Thoracic aorta (tissue), 2 donors: Measurements from ENCODE around the gene RNFT2. TPM values are rescaled to one million over a fixed set of nuclear protein-coding genes. Genes with fewer than 3 reads are reported as not detected.

ENCODE experiments used
- ATAC-seq: fragments of 150-250 bp; one replicate; pipeline ENCODE4 v1.8.0; 2017; ENCODE audit warnings: low read depth; ENCODE audit not compliant: insufficient number of reproducible peaks, low FRiP score
- DNase-seq: peaks from one replicate; pipeline ENCODE4 v3.0.0-alpha.2; 2020; ENCODE audit warnings: low spot score
- H3K27ac ChIP-seq, 2 donors: fragments of 200-600 bp; sonication (generic); 1 replicate in 1 of 2; 2 replicates in 1 of 2; pipeline ENCODE4 v1.5.1; 2016; ENCODE audit warnings: mild to moderate bottlenecking in 2 of 2, moderate library complexity in 2 of 2
- H3K27me3 ChIP-seq: fragments of 200-600 bp; sonication (generic); replicated peaks from 2 replicates; pipeline ENCODE4 v1.6.0; 2016; ENCODE audit warnings: mild to moderate bottlenecking; ENCODE audit not compliant: insufficient read depth
- H3K36me3 ChIP-seq: fragments of 200-600 bp; sonication (generic); one replicate; pipeline ENCODE4 v1.5.1; 2016
- H3K4me1 ChIP-seq, 2 donors: fragments of 200-600 bp; sonication (generic); 1 replicate in 1 of 2; 2 replicates in 1 of 2; pipeline versions ENCODE4 v1.5.1 to v1.6.0; 2016; ENCODE audit warnings: low read depth in 2 of 2, mild to moderate bottlenecking in 1 of 2; ENCODE audit not compliant: control insufficient read depth in 1 of 2
- H3K4me3 ChIP-seq: fragments of 200-600 bp; sonication (generic); 2 replicates; pipeline ENCODE4 v1.5.1; 2016; ENCODE audit warnings: mild to moderate bottlenecking
- H3K9me3 ChIP-seq: fragments of 200-600 bp; sonication (generic); 2 replicates; pipeline ENCODE4 v1.5.1; 2016
- CTCF ChIP-seq: fragments of 200-600 bp; sonication (generic); IDR thresholded peaks from one replicate; pipeline ENCODE4 v1.5.1; 2019; ENCODE audit warnings: antibody characterized with exemption
- total RNA-seq, 2 donors: library from RNA; depleted of rRNA; stranded (reverse); fragments of >200 nt; gene quantifications; one replicate each; pipeline versions ENCODE4 v1.1.0 to v1.2.3, GENCODE V29; 2016

The RNFT2 gene
- total RNA-seq, 2 donors from 2014 or later: 1.1 to 1.5 TPM

- H3K4me3 ChIP-seq: no peak overlapping the region
- no peaks in the 10 kb centered on the region for H3K4me1 ChIP-seq
- peaks cover 4% of the 10 kb centered on the region for H3K9me3 ChIP-seq
- DNase-seq (no peak), ATAC-seq (no peak)
- no peak for TF ChIP-seq CTCF
- H3K27me3 ChIP-seq: no peaks in the 10 kb centered on the region
- H3K36me3 ChIP-seq: no peaks in the 10 kb centered on the region
- H3K27ac ChIP-seq: no peak overlapping the region
Measured at GRCh38 chr12:116802018-116802417, 63.9 kb downstream of the RNFT2 start.

- ATAC-seq (no peak), DNase-seq (no peak)
- Histone ChIP-seq H3K4me3 (no peak overlapping the region), H3K27ac (no peak overlapping the region), H3K27me3 (no peaks in the 10 kb centered on the region), H3K9me3 (peaks cover 4% of the 10 kb centered on the region), H3K36me3 (no peaks in the 10 kb centered on the region), H3K4me1 (no peaks in the 10 kb centered on the region)
- no peak for TF ChIP-seq CTCF
Measured at GRCh38 chr12:116803013-116803736, 65.1 kb downstream of the RNFT2 start.

DNA sequence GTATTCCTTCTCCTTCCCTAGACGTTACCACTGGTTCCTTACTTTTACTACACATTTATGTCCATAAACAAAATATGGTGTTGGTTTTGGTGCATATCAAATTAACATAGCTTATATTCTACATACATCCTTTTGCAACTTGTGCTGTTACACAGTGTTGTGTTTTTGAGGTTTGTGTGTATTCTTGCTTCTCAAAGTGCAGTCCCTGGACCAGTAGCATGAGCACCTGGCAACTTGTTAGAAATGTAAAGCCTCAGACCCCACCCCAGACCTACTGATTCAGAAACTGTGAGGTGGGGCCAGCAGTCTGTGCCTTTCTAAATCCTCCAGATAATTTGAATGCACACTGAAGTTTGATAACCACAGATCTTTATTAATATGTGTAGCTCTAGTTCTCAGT is 65.9 kb downstream of the RNFT2 start:
- Histone ChIP-seq H3K4me3 (no peak overlapping the region), H3K27ac (no peak overlapping the region), H3K9me3 (no peaks in the 10 kb centered on the region), H3K4me1 (no peaks in the 10 kb centered on the region), H3K27me3 (no peaks in the 10 kb centered on the region), H3K36me3 (no peaks in the 10 kb centered on the region)
- no peak for DNase-seq
- ATAC-seq: no peak
- no peak for TF ChIP-seq CTCF

- no peaks in the 10 kb centered on the region for H3K36me3 ChIP-seq
- H3K9me3 ChIP-seq: no peaks in the 10 kb centered on the region
- H3K4me3 ChIP-seq: no peak overlapping the region
- ATAC-seq (no peak), DNase-seq (no peak)
- no peaks in the 10 kb centered on the region for H3K27me3 ChIP-seq
- no peak overlapping the region for H3K27ac ChIP-seq
- H3K4me1 ChIP-seq: no peaks in the 10 kb centered on the region
- no peak for TF ChIP-seq CTCF
Measured at GRCh38 chr12:116806845-116807440, 68.8 kb downstream of the RNFT2 start.

GRCh38 chr12:116807546-116807945 is 69.4 kb downstream of the RNFT2 start:
- ATAC-seq: no peak
- TF ChIP-seq CTCF: no peak
- no peaks in the 10 kb centered on the region for H3K4me1 ChIP-seq

More at GRCh38 chr12:116807546-116807945, 69.4 kb downstream of the RNFT2 start:
- no peak overlapping the region for H3K27ac ChIP-seq
- no peaks in the 10 kb centered on the region for H3K27me3 ChIP-seq
- DNase-seq: no peak
- H3K36me3 ChIP-seq: no peaks in the 10 kb centered on the region
- no peaks in the 10 kb centered on the region for H3K9me3 ChIP-seq
- H3K4me3 ChIP-seq: no peak overlapping the region
